WTC11 (cell line): Measurements from ENCODE around the gene MOXD1.

ENCODE experiments used
- CTCF ChIP-seq: fragments of 200-600 bp; IDR thresholded peaks from 2 replicates; pipeline ENCODE4 v1.8.0; 2022; ENCODE audit warnings: antibody characterized with exemption
- ETV6 ChIP-seq: sonication (generic); formaldehyde crosslinking; IDR thresholded peaks from 2 replicates; pipeline ENCODE4 v1.8.1; 2022; ENCODE audit warnings: mild to moderate bottlenecking, missing genetic modification reagents
- ZNF416 ChIP-seq: fragments of 250-450 bp; sonication (Bioruptor Pico); IDR thresholded peaks from 2 replicates; pipeline ENCODE4 v1.9.0; 2021; ENCODE audit warnings: mild to moderate bottlenecking, inconsistent platforms

DNA sequence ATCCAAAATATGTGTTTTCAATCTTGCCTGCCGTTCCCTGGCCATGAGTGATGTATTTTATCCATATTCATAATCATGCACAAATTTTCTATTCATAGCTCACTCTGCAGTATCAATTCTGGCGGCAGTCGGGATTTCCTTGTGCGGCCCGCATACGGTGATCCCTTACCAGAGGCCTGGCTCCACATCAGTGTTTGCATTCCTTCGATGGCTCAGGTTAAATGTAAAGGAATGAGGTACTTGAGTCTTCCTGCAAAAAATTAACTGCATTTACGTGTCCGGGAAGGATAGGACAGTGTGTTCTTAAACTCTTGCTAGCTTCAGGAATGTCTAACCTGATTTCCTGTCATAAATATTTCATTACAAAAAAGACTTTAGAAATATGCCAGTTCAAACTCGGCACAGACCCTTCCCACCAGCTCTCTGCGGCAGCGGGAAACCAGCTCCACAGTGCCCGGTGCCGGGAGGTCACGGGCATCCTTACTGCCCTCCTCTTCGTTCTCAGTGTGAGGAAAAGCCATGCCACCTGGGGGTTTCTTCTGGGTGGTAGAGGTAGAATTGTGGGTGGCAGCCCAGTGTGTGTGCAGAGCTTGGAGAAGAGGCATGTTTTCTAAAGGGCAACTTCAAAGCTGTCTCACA lies 154.5 kb downstream of the MOXD1 start:
- no peak for TF ChIP-seq CTCF
- no peak for TF ChIP-seq ETV6 (CRISPR knock-in tag)
- TF ChIP-seq ZNF416 (CRISPR knock-in tag): no peak
